H9 (cell line): ENCODE measurements around the gene LILRB3. TPM values are rescaled to one million over a fixed set of nuclear protein-coding genes. Genes with fewer than 3 reads are reported as not detected.

Source experiments
- DNase-seq: peaks from one replicate; pipeline ENCODE4 v3.0.0-alpha.2; 2017
- H2AFZ ChIP-seq: one replicate; pipeline ENCODE4 v1.6.1; 2013; ENCODE audit warnings: mild to moderate bottlenecking, low read length, control low read depth, moderate library complexity
- H2AK5ac ChIP-seq: 2 replicates; pipeline ENCODE4 v1.6.1; 2013; ENCODE audit warnings: low read length, control low read depth, mixed read lengths; ENCODE audit not compliant: insufficient read length
- H2BK120ac ChIP-seq: one replicate; pipeline ENCODE4 v1.6.1; 2013; ENCODE audit warnings: low read depth, mild to moderate bottlenecking, low read length, control low read depth, inconsistent platforms; ENCODE audit not compliant: poor library complexity, severe bottlenecking
- H2BK12ac ChIP-seq: 2 replicates; pipeline ENCODE4 v1.6.1; 2013; ENCODE audit warnings: low read length, control low read depth, mixed read lengths, low read depth; ENCODE audit not compliant: insufficient read length
- H2BK15ac ChIP-seq: 2 replicates; pipeline ENCODE4 v1.6.1; 2013; ENCODE audit warnings: low read depth, low read length, control low read depth
- H2BK20ac ChIP-seq: one replicate; pipeline ENCODE4 v1.6.1; 2013; ENCODE audit warnings: low read depth, mild to moderate bottlenecking, low read length, control low read depth, inconsistent platforms; ENCODE audit not compliant: poor library complexity, severe bottlenecking
- H2BK5ac ChIP-seq: 2 replicates; pipeline ENCODE4 v1.6.1; 2013; ENCODE audit warnings: low read length, control low read depth, mixed read lengths; ENCODE audit not compliant: insufficient read length
- H3K14ac ChIP-seq: 2 replicates; pipeline ENCODE4 v1.6.1; 2013; ENCODE audit warnings: low read length, control low read depth; ENCODE audit not compliant: insufficient read depth
- H3K18ac ChIP-seq: 2 replicates; pipeline ENCODE4 v1.6.1; 2013; ENCODE audit warnings: low read depth, mild to moderate bottlenecking, mixed read lengths, low read length, control low read depth; ENCODE audit not compliant: insufficient read length
- H3K23ac ChIP-seq: 2 replicates; pipeline ENCODE4 v1.6.1; 2013; ENCODE audit warnings: low read length, control low read depth, mixed read lengths, low read depth; ENCODE audit not compliant: insufficient read length
- H3K23me2 ChIP-seq: 2 replicates; pipeline ENCODE4 v1.6.1; 2013; ENCODE audit warnings: low read depth, mild to moderate bottlenecking, mixed read lengths, low read length, control low read depth; ENCODE audit not compliant: insufficient read length, poor library complexity, severe bottlenecking
- H3K27ac ChIP-seq: 2 replicates; pipeline ENCODE4 v1.5.1; 2013; ENCODE audit warnings: low read length, control low read depth, mixed read lengths, low read depth; ENCODE audit not compliant: insufficient read length
- H3K27me3 ChIP-seq: 2 replicates; pipeline ENCODE4 v1.6.1; 2013; ENCODE audit warnings: low read length, control low read depth, inconsistent platforms; ENCODE audit not compliant: insufficient read depth
- H3K4ac ChIP-seq: 2 replicates; pipeline ENCODE4 v1.6.1; 2013; ENCODE audit warnings: low read depth, mild to moderate bottlenecking, control low read depth, inconsistent platforms, low read length, moderate library complexity
- H3K4me1 ChIP-seq: 2 replicates; pipeline ENCODE4 v1.6.1; 2013; ENCODE audit warnings: low read length, control low read depth, inconsistent platforms; ENCODE audit not compliant: insufficient read depth
- H3K4me2 ChIP-seq: 2 replicates; pipeline ENCODE4 v1.6.1; 2013; ENCODE audit warnings: low read length, control low read depth, mixed read lengths; ENCODE audit not compliant: insufficient read length, insufficient read depth
- H3K56ac ChIP-seq: 2 replicates; pipeline ENCODE4 v1.6.1; 2013; ENCODE audit warnings: low read depth, mild to moderate bottlenecking, mixed read lengths, low read length, control low read depth; ENCODE audit not compliant: insufficient read length
- H3K79me1 ChIP-seq: 2 replicates; pipeline ENCODE4 v1.6.1; 2013; ENCODE audit warnings: low read depth, mild to moderate bottlenecking, moderate library complexity, low read length, control low read depth, inconsistent platforms; ENCODE audit not compliant: insufficient read depth, poor library complexity, severe bottlenecking
- H3K79me2 ChIP-seq: 2 replicates; pipeline ENCODE4 v1.6.1; 2013; ENCODE audit warnings: low read length, control low read depth, inconsistent platforms; ENCODE audit not compliant: insufficient read depth
- H3K9ac ChIP-seq: 2 replicates; pipeline ENCODE4 v1.6.1; 2013; ENCODE audit warnings: low read length, control low read depth, mixed read lengths; ENCODE audit not compliant: insufficient read length; ENCODE audit errors: extremely low read depth
- H3K9me3 ChIP-seq: one replicate; pipeline ENCODE4 v1.6.1; 2013; ENCODE audit warnings: low read depth, low read length, inconsistent platforms; ENCODE audit not compliant: control insufficient read depth
- H3T11ph ChIP-seq: one replicate; pipeline ENCODE4 v1.6.1; 2013; ENCODE audit warnings: mild to moderate bottlenecking, low read length, control low read depth, inconsistent platforms
- H4K20me1 ChIP-seq: one replicate; pipeline ENCODE4 v1.6.1; 2013; ENCODE audit not compliant: control insufficient read depth, insufficient read length, insufficient read depth
- H4K5ac ChIP-seq: 2 replicates; pipeline ENCODE4 v1.6.1; 2013; ENCODE audit warnings: low read depth, mild to moderate bottlenecking, mixed read lengths, low read length, control low read depth; ENCODE audit not compliant: insufficient read length
- H4K8ac ChIP-seq: replicated peaks from 2 replicates; pipeline ENCODE4 v1.6.1; 2013; ENCODE audit warnings: low read length, control low read depth, mixed read lengths, low read depth; ENCODE audit not compliant: insufficient read length
- H4K91ac ChIP-seq: 2 replicates; pipeline ENCODE4 v1.6.1; 2013; ENCODE audit warnings: low read depth, mild to moderate bottlenecking, moderate library complexity, mixed read lengths, low read length, control low read depth; ENCODE audit not compliant: insufficient read length
- H3K27ac Mint-ChIP-seq, 3 experiments: 2 replicates in 2 of 3; 3 replicates in 1 of 3; pipeline ENCODE4 v1.8.0; 2020 to 2021; ENCODE audit warnings: mixed read lengths in 3 of 3, mild to moderate bottlenecking in 1 of 3, moderate library complexity in 1 of 3
- H3K27me3 Mint-ChIP-seq: 2 replicates; pipeline ENCODE4 v1.8.0; 2021; ENCODE audit warnings: low read depth, mild to moderate bottlenecking, moderate library complexity, mixed read lengths
- H3K36me3 Mint-ChIP-seq, 3 experiments: 2 replicates in 2 of 3; 3 replicates in 1 of 3; pipeline ENCODE4 v1.8.0; 2020 to 2021; ENCODE audit warnings: low read depth in 3 of 3, mixed read lengths in 3 of 3; ENCODE audit not compliant: insufficient read depth in 1 of 3
- H3K4me1 Mint-ChIP-seq, 2 experiments: 2 replicates each; pipeline ENCODE4 v1.8.0; 2020; ENCODE audit warnings: mixed read lengths in 2 of 2
- H3K4me3 Mint-ChIP-seq, 2 experiments: 2 replicates in 1 of 2; 3 replicates in 1 of 2; pipeline ENCODE4 v1.8.0; 2020 to 2021; ENCODE audit warnings: mild to moderate bottlenecking in 2 of 2, mixed read lengths in 2 of 2, moderate library complexity in 1 of 2
- H3K9me3 Mint-ChIP-seq, 2 experiments: 2 replicates in 1 of 2; 3 replicates in 1 of 2; pipeline ENCODE4 v1.8.0; 2020; ENCODE audit warnings: mild to moderate bottlenecking in 2 of 2, mixed read lengths in 2 of 2, moderate library complexity in 1 of 2
- CTCF ChIP-seq: fragments of 200-600 bp; sonication (generic); conservative IDR thresholded peaks from 3 replicates; pipeline ENCODE4 v1.8.0; 2021; ENCODE audit warnings: antibody characterized with exemption, mild to moderate bottlenecking
- WGBS: extraction: QIAGEN DNeasy Blood & Tissue Kit; methylation state at CpG from one replicate; pipeline ENCODE4 v1.1.7; 2013; ENCODE audit warnings: missing lambda C conversion rate, low lambda C conversion rate, mixed read lengths; ENCODE audit not compliant: insufficient read length; ENCODE audit errors: extremely low coverage; 5-methylcytosine and 5-hydroxymethylcytosine counted together
- total RNA-seq: library from RNA; stranded (reverse); gene quantifications from 2 replicates; pipeline ENCODE4 v1.2.1, GENCODE V29; 2021

LILRB3 gene
- total RNA-seq, 1 experiment from 2014 or later = not detected

GRCh38 chr19:54209811-54210494 lies 12.9 kb downstream of the LILRB3 start:
- H3K9me3 Mint-ChIP-seq = no peaks in the 10 kb centered on the region
- no peak overlapping the region for H3K9ac ChIP-seq

More at GRCh38 chr19:54209811-54210494, 12.9 kb downstream of the LILRB3 start:
- H4K5ac ChIP-seq = no peak overlapping the region
- peaks cover 22 to 32% of the 10 kb centered on the region in 2 experiments for H3K4me1 Mint-ChIP-seq
- no peak overlapping the region for H3K14ac ChIP-seq
- H3K9me3 ChIP-seq = no peaks in the 10 kb centered on the region
- H2BK12ac ChIP-seq = no peak overlapping the region
- no peak overlapping the region for H2AK5ac ChIP-seq
- H2BK120ac ChIP-seq = no peak overlapping the region
- WGBS = no CpG with 5 or more reads among the region's 10 CpGs
- peaks cover 47 to 60% (median 49%) of the 10 kb centered on the region in 3 experiments for H3K36me3 Mint-ChIP-seq
- no peak overlapping the region for H3T11ph ChIP-seq
- peaks cover 3% of the 10 kb centered on the region for H3K27me3 Mint-ChIP-seq
- TF ChIP-seq CTCF = no peak
- no peak overlapping the region for H2BK15ac ChIP-seq
- no peak overlapping the region for H2BK20ac ChIP-seq
- H3K23ac ChIP-seq = no peak overlapping the region
- H3K56ac ChIP-seq = no peak overlapping the region
- H4K91ac ChIP-seq = no peak overlapping the region
- no peak overlapping the region for H3K4me2 ChIP-seq
- H3K4me3 Mint-ChIP-seq = no peak overlapping the region; a peak in 2 of 5 replicates
- H3K79me2 ChIP-seq = peaks cover 3% of the 10 kb centered on the region; the same call in 1 of the 2 replicates
- no peak for DNase-seq
- peak overlapping the region in 2 of 3 experiments; percentile 44 to 77; a peak in 4 of 7 replicates for H3K27ac Mint-ChIP-seq
- no peaks in the 10 kb centered on the region for H3K4me1 ChIP-seq
- no peak overlapping the region for H2BK5ac ChIP-seq
- H3K4ac ChIP-seq = no peak overlapping the region
- H3K27me3 ChIP-seq = no peaks in the 10 kb centered on the region
- H3K79me1 ChIP-seq = no peaks in the 10 kb centered on the region
- no peak overlapping the region for H4K8ac ChIP-seq
- no peak overlapping the region for H3K27ac ChIP-seq
- peaks cover 3% of the 10 kb centered on the region for H4K20me1 ChIP-seq
- no peaks in the 10 kb centered on the region for H3K23me2 ChIP-seq
- no peak overlapping the region for H3K18ac ChIP-seq
- H2AFZ ChIP-seq = no peak overlapping the region
